Left lung (tissue), 14 donors: Measurements from ENCODE around the gene PCDHGA6. TPM values are rescaled to one million over a fixed set of nuclear protein-coding genes. Genes with fewer than 3 reads are reported as not detected.

Experiments used
- ATAC-seq: fragments of 200-7000 bp; cut with Tn5 transposase; one replicate; pipeline ENCODE4 v1.9.1; 2020; ENCODE audit warnings: moderate library complexity
- DNase-seq, 4 donors: peaks; one replicate each; pipeline ENCODE4 v3.0.0-alpha.2; 2013 to 2020
- H3K27ac ChIP-seq, 2 donors: fragments of 200-600 bp; sonication (generic) in 1 of 2; one replicate each; pipeline versions ENCODE4 v1.5.0 to v1.8.0; 2020 to 2021
- H3K27me3 ChIP-seq, 2 donors: fragments of 200-600 bp; sonication (generic) in 1 of 2; one replicate each; pipeline versions ENCODE4 v1.5.0 to v1.8.0; 2020 to 2021
- H3K36me3 ChIP-seq, 2 donors: fragments of 200-600 bp; sonication (generic) in 1 of 2; one replicate each; pipeline versions ENCODE4 v1.5.0 to v1.8.0; 2020 to 2021
- H3K4me1 ChIP-seq, 2 donors: fragments of 200-600 bp; one replicate each; pipeline ENCODE4 v1.8.0; 2021
- H3K4me3 ChIP-seq, 2 donors: fragments of 200-600 bp; sonication (generic) in 1 of 2; one replicate each; pipeline versions ENCODE4 v1.5.0 to v1.8.0; 2020 to 2021; ENCODE audit warnings: mild to moderate bottlenecking in 1 of 2
- H3K9me3 ChIP-seq, 2 donors: fragments of 200-600 bp; sonication (generic) in 1 of 2; one replicate each; pipeline versions ENCODE4 v1.5.0 to v1.8.0; 2020 to 2021
- CTCF ChIP-seq, 2 donors: fragments of 200-600 bp; sonication (generic) in 1 of 2; IDR thresholded peaks; one replicate each; pipeline versions ENCODE4 v1.5.0 to v1.8.0; 2021; ENCODE audit warnings: antibody characterized with exemption in 2 of 2
- intact Hi-C, 2 donors: fragments of 100-400 bp; cut with DNase I; formaldehyde crosslinking; loops; one replicate each; pipeline versions ENCODE4 v1.11.2 to v1.14.2; 2022
- long read RNA-seq, 12 donors: library from polyadenylated mRNA in 2 of 12; unstranded in 2 of 12; transcript quantifications; one replicate each; pipeline ENCODE4 v2.0.0 and lab custom pipeline, GENCODE V29; 2019 to 2026
- polyA plus RNA-seq, 6 donors: library from polyadenylated mRNA; unstranded; fragments of 120-200 nt; gene quantifications; one replicate each; pipeline ENCODE4 v1.2.1, GENCODE V29; 2013; ENCODE audit not compliant: insufficient read length in 6 of 6
- total RNA-seq, 2 donors: library from RNA; stranded (reverse); fragmentation: NEBNext Ultra II Directional; extraction: Animal tissue kit (Norgen Biotek cat#: 25700); gene quantifications; one replicate each; pipeline ENCODE4 v1.2.1, GENCODE V29; 2021
- donor health status: DM: no; HTN: yes; CAD: no.
- donor health status: DM: no; HTN: no; CAD: no.

PCDHGA6 gene
- total RNA-seq: 1 to 10 TPM; 2.9 TPM
- 1 to 10 TPM; 4.8 to 6.5 (median 5.8) TPM for polyA plus RNA-seq
- long read RNA-seq, donor 1, full-length matches to known transcripts: 5 of 5 reads
- long read RNA-seq, donor 1, partial matches to known transcripts: 0 of 5 reads
- long read RNA-seq, donor 1, other reads (novel, unspliced or antisense): 0 of 5 reads
- long read RNA-seq, donor 2, full-length matches to known transcripts: 7 of 7 reads
- long read RNA-seq, donor 2, partial matches to known transcripts: 0 of 7 reads
- long read RNA-seq, donor 2, other reads (novel, unspliced or antisense): 0 of 7 reads
- long read RNA-seq, donor 3, full-length matches to known transcripts: 5 of 5 reads
- long read RNA-seq, donor 3, partial matches to known transcripts: 0 of 5 reads
- long read RNA-seq, donor 3, other reads (novel, unspliced or antisense): 0 of 5 reads
- long read RNA-seq, donor 4: 0 reads
- long read RNA-seq, donor 5, full-length matches to known transcripts: 6 of 6 reads
- long read RNA-seq, donor 5, partial matches to known transcripts: 0 of 6 reads
- long read RNA-seq, donor 5, other reads (novel, unspliced or antisense): 0 of 6 reads
- long read RNA-seq, donor 6, full-length matches to known transcripts: 1 of 1 reads
- long read RNA-seq, donor 6, partial matches to known transcripts: 0 of 1 reads
- long read RNA-seq, donor 6, other reads (novel, unspliced or antisense): 0 of 1 reads
- long read RNA-seq, donor 7, full-length matches to known transcripts: 2 of 2 reads
- long read RNA-seq, donor 7, partial matches to known transcripts: 0 of 2 reads
- long read RNA-seq, donor 7, other reads (novel, unspliced or antisense): 0 of 2 reads
- long read RNA-seq, donor 8, full-length matches to known transcripts: 4 of 4 reads
- long read RNA-seq, donor 8, partial matches to known transcripts: 0 of 4 reads
- long read RNA-seq, donor 8, other reads (novel, unspliced or antisense): 0 of 4 reads
- long read RNA-seq, donor 9, full-length matches to known transcripts: 2 of 2 reads
- long read RNA-seq, donor 9, partial matches to known transcripts: 0 of 2 reads
- long read RNA-seq, donor 9, other reads (novel, unspliced or antisense): 0 of 2 reads
- long read RNA-seq, donor 10: 0 reads
- long read RNA-seq, donor 11, full-length matches to known transcripts: 11 of 11 reads
- long read RNA-seq, donor 11, partial matches to known transcripts: 0 of 11 reads
- long read RNA-seq, donor 11, other reads (novel, unspliced or antisense): 0 of 11 reads
- long read RNA-seq, donor 12, full-length matches to known transcripts: 5 of 5 reads
- long read RNA-seq, donor 12, partial matches to known transcripts: 0 of 5 reads
- long read RNA-seq, donor 12, other reads (novel, unspliced or antisense): 0 of 5 reads

GRCh38 chr5:141373673-141374317 lies at the start of gene PCDHGA6:
Gene PCDHGA6, plus strand, starts transcription at chr5:141373891. Its CDS starts 193 bp downstream, at chr5:141374084.
- Histone ChIP-seq H3K27me3 (peaks cover 14 to 95% of the 10 kb centered on the region in 2 donors), H3K4me3 (peak within 1 kb of the TSS in 1 of 2 donors; percentile 2), H3K9me3 (peaks cover 3 to 93% of the 10 kb centered on the region in 2 donors), H3K36me3 (no peaks in the 10 kb centered on the region), H3K27ac (no peak within 1 kb of the TSS), H3K4me1 (no peaks in the 10 kb centered on the region)
- DNase-seq (no peak), ATAC-seq (no peak)
- intact Hi-C loops: no loop called here
- TF ChIP-seq CTCF (IDR thresholded peaks at IDR 0.05): peak in 1 of 2 donors; percentile 17

GRCh38 chr5:141326088-141326854 lies 47.4 kb upstream of the PCDHGA6 start:
- H3K9me3 ChIP-seq: peaks cover 0 to 82% of the 10 kb centered on the region in 2 donors
- TF ChIP-seq CTCF (IDR thresholded peaks at IDR 0.05): peak; percentile 24 to 38
- intact Hi-C loops: no loop called here
- peaks cover 3 to 39% of the 10 kb centered on the region in 2 donors for H3K27me3 ChIP-seq
- H3K27ac ChIP-seq: no peak overlapping the region
- peak overlapping the region in 1 of 2 donors; percentile 22 for H3K4me3 ChIP-seq
- DNase-seq (peak in 3 of 4 donors; percentile 25 to 44 (median 43)), ATAC-seq (peak; percentile 86)
- H3K36me3 ChIP-seq: no peaks in the 10 kb centered on the region
- H3K4me1 ChIP-seq: no peaks in the 10 kb centered on the region

- intact Hi-C loops: no loop called here
- Histone ChIP-seq H3K9me3 (peaks cover 0 to 82% of the 10 kb centered on the region in 2 donors), H3K27me3 (peaks cover 8 to 58% of the 10 kb centered on the region in 2 donors), H3K4me1 (no peaks in the 10 kb centered on the region), H3K36me3 (no peaks in the 10 kb centered on the region), H3K27ac (no peak overlapping the region), H3K4me3 (no peak overlapping the region)
- ATAC-seq (no peak), DNase-seq (no peak)
- TF ChIP-seq CTCF (IDR thresholded peaks at IDR 0.05): no peak
These were observed 45.5 kb upstream of the PCDHGA6 start for GRCh38 chr5:141328231-141328630.
